ENCODE results near the gene WSB2. TPM values are rescaled to one million over a fixed set of nuclear protein-coding genes. Genes with fewer than 3 reads are reported as not detected.
"Not testable (repeated sequence)": the region's sequence is repeated elsewhere in the genome, so short reads cannot be mapped to it uniquely, and the experiment has no call there.

WSB2 gene
- total RNA-seq, 2 experiments from 2014 or later, result 26.2 to 27.9 TPM

GRCh38 chr12:118082161-118082560 lies 21.2 kb upstream of the WSB2 start:
- DNase-seq (no peak), ATAC-seq (no peak)
- TF ChIP-seq, protein P1, sequence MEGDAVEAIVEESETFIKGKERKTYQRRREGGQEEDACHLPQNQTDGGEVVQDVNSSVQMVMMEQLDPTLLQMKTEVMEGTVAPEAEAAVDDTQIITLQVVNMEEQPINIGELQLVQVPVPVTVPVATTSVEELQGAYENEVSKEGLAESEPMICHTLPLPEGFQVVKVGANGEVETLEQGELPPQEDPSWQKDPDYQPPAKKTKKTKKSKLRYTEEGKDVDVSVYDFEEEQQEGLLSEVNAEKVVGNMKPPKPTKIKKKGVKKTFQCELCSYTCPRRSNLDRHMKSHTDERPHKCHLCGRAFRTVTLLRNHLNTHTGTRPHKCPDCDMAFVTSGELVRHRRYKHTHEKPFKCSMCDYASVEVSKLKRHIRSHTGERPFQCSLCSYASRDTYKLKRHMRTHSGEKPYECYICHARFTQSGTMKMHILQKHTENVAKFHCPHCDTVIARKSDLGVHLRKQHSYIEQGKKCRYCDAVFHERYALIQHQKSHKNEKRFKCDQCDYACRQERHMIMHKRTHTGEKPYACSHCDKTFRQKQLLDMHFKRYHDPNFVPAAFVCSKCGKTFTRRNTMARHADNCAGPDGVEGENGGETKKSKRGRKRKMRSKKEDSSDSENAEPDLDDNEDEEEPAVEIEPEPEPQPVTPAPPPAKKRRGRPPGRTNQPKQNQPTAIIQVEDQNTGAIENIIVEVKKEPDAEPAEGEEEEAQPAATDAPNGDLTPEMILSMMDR (IDR thresholded peaks at IDR 0.05), result no peak
- Mint-ChIP-seq H3K27ac (no peak overlapping the region), H3K4me3 (no peak overlapping the region), H3K9me3 (no peaks in the 10 kb centered on the region), H3K36me3 (ENCODE audit: low read depth) (no peaks in the 10 kb centered on the region), H3K27me3 (no peaks in the 10 kb centered on the region), H3K4me1 (ENCODE audit: low read depth) (no peaks in the 10 kb centered on the region)
- intact Hi-C loops (cut with micrococcal nuclease), result no loop called here
- POLR2A ChIA-PET, result no interaction called here
- CTCF ChIA-PET, result interaction anchor here (0.8 to 2.0 kb wide), 2 partner anchors 17 to 207 kb away, joined by 3 to 5 read pairs; no protein-coding TSS in a partner anchor

DNA sequence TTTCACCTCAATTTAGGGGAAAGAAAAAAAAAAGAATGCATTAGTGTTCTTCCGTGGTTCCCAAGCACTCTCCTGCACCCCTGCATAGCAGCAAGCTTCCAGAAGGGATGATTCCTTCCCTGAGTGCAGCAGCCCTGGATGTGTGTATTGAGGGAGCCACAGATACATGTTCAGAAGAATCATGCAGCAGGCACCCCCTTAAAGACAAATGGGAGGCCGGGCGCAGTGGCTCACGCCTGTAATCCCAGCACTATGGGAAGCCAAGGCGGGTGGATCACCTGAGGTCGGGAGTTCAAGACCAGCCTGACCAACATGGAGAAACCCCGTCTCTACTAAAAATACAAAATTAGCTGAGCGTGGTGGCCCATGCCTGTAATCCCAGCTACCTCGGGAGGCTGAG lies 20.5 kb upstream of the WSB2 start:
- ATAC-seq; DNase-seq; H3K4me3 Mint-ChIP-seq; H3K27me3 Mint-ChIP-seq; POLR2A ChIA-PET; H3K36me3 Mint-ChIP-seq (ENCODE audit: low read depth); H3K9me3 Mint-ChIP-seq; H3K27ac Mint-ChIP-seq; H3K4me1 Mint-ChIP-seq (ENCODE audit: low read depth); intact Hi-C loops (cut with micrococcal nuclease): not testable (repeated sequence)
- CTCF ChIA-PET, result interaction anchor here (2.0 kb wide), 1 partner anchor 17 kb away, joined by 5 read pairs; no protein-coding TSS in a partner anchor

DNA sequence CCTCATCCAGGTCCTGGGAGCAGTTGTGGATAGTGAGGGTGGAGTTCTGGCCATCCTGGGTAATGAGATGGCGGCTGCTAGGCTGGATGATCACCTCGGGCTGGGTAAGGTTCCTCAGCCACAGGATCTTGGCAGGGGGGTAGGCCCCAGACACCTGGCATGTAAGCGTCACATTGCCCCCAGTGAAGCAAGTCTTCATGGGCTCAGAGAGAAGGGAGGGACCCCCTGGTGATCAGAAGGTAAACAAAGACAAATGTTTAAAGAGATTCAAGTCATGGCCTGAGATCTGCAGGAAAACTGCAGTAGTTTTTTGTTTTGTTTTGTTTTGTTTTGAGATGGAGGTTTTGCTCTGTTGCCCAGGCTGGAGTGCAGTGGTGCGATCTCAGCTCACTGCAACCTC lies 12.8 kb upstream of the WSB2 start:
- DNase-seq (no peak), ATAC-seq (no peak)
- H3K4me1 Mint-ChIP-seq (ENCODE audit: low read depth), result peaks cover under 1% of the 10 kb centered on the region
- no peak overlapping the region for H3K4me3 Mint-ChIP-seq
- H3K27me3 Mint-ChIP-seq, result peaks cover 1% of the 10 kb centered on the region
- CTCF ChIA-PET, result no interaction called here
- H3K9me3 Mint-ChIP-seq, result no peaks in the 10 kb centered on the region
- no peak overlapping the region for H3K27ac Mint-ChIP-seq
- POLR2A ChIA-PET, result no interaction called here
- H3K36me3 Mint-ChIP-seq (ENCODE audit: low read depth), result no peaks in the 10 kb centered on the region
- intact Hi-C loops (cut with micrococcal nuclease), result no loop called here
- TF ChIP-seq, protein P1 (IDR thresholded peaks at IDR 0.05), result no peak

- Mint-ChIP-seq H3K9me3 (no peaks in the 10 kb centered on the region), H3K4me1 (ENCODE audit: low read depth) (peaks cover 7% of the 10 kb centered on the region), H3K36me3 (ENCODE audit: low read depth) (no peaks in the 10 kb centered on the region), H3K4me3 (no peak overlapping the region), H3K27me3 (peaks cover 17% of the 10 kb centered on the region), H3K27ac (no peak overlapping the region)
- ATAC-seq (no peak), DNase-seq (no peak)
- intact Hi-C loops (cut with micrococcal nuclease), result no loop called here
- TF ChIP-seq, protein P1 (IDR thresholded peaks at IDR 0.05), result no peak
- POLR2A ChIA-PET, result no interaction called here
- CTCF ChIA-PET, result no interaction called here
Measured at GRCh38 chr12:118070650-118071049, 9.7 kb upstream of the WSB2 start.

GRCh38 chr12:118068445-118068844 lies 7.5 kb upstream of the WSB2 start:
- TF ChIP-seq, protein P1 (IDR thresholded peaks at IDR 0.05), result no peak
- no peak for ATAC-seq
- Mint-ChIP-seq H3K4me1 (ENCODE audit: low read depth) (peaks cover 29% of the 10 kb centered on the region), H3K9me3 (no peaks in the 10 kb centered on the region), H3K4me3 (no peak overlapping the region), H3K27me3 (peaks cover 17% of the 10 kb centered on the region), H3K27ac (no peak overlapping the region), H3K36me3 (ENCODE audit: low read depth) (no peaks in the 10 kb centered on the region)
- no peak for DNase-seq
- intact Hi-C loops (cut with micrococcal nuclease), result no loop called here
- CTCF ChIA-PET, result no interaction called here
- POLR2A ChIA-PET, result interaction anchor here (0.6 to 1.2 kb wide), 2 partner anchors 15 to 181 kb away, joined by 3 to 6 read pairs; no protein-coding TSS in a partner anchor
